Right lobe of liver (tissue), 4 donors: ENCODE results near the gene MYO3B.

ENCODE experiments used
- CTCF ChIP-seq, 4 donors: fragments of 200-600 bp in 3 of 4; fragments of 450-650 bp in 1 of 4; IDR thresholded peaks; one replicate each; pipeline versions ENCODE4 v1.5.1 to v1.8.0; 2016 to 2022; ENCODE audit warnings: antibody characterized with exemption in 4 of 4, mild to moderate bottlenecking in 2 of 4
- POLR2A ChIP-seq: fragments of 450-650 bp; IDR thresholded peaks from one replicate; pipeline ENCODE4 v1.6.1; 2017; ENCODE audit warnings: antibody characterized with exemption, mild to moderate bottlenecking
- donor health status: DM: no; HTN: no; CAD: no.
- donor health status: DM: no; HTN: no; CAD: no.
- donor health status: DM: no; HTN: yes; CAD: no.

GRCh38 chr2:170405326-170405725, 227.4 kb downstream of the MYO3B start:
- TF ChIP-seq CTCF (IDR thresholded peaks at IDR 0.05) (no peak), POLR2A (no peak)
